NB4 (cell line): Measurements from ENCODE around the gene SLC22A17.

Source experiments
- DNase-seq: peaks from one replicate; pipeline ENCODE4 v3.0.0; 2010; ENCODE audit warnings: low read depth
- H3K4me3 ChIP-seq: one replicate; pipeline ENCODE4 v1.5.1; 2011; ENCODE audit warnings: mild to moderate bottlenecking, low read depth, low read length, moderate library complexity
- MYC ChIP-seq: IDR thresholded peaks from 2 replicates; pipeline ENCODE4 v1.6.1; 2011; ENCODE audit warnings: low read depth, low read length
- POLR2A ChIP-seq: IDR thresholded peaks from 2 replicates; pipeline ENCODE4 v1.6.1; 2011; ENCODE audit warnings: mild to moderate bottlenecking; ENCODE audit not compliant: insufficient read length; ENCODE audit errors: extremely low read depth
- TF ChIP-seq, protein P1 (sequence below): IDR thresholded peaks from 2 replicates; pipeline ENCODE4 v1.6.1; 2011; ENCODE audit warnings: low read depth, low read length
- TF ChIP-seq, protein P2 (sequence below): IDR thresholded peaks from one replicate; pipeline ENCODE4 v1.5.1; 2012; ENCODE audit warnings: low read depth, low read length

Gene SLC22A17

GRCh38 chr14:23353433-23353780 is 720 bp upstream of the SLC22A17 start:
- H3K4me3 ChIP-seq, result no peak overlapping the region
- no peak for DNase-seq
- TF ChIP-seq, protein P1, sequence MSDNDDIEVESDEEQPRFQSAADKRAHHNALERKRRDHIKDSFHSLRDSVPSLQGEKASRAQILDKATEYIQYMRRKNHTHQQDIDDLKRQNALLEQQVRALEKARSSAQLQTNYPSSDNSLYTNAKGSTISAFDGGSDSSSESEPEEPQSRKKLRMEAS, result no peak
- TF ChIP-seq MYC (no peak), POLR2A (no peak)
- TF ChIP-seq, protein P2, sequence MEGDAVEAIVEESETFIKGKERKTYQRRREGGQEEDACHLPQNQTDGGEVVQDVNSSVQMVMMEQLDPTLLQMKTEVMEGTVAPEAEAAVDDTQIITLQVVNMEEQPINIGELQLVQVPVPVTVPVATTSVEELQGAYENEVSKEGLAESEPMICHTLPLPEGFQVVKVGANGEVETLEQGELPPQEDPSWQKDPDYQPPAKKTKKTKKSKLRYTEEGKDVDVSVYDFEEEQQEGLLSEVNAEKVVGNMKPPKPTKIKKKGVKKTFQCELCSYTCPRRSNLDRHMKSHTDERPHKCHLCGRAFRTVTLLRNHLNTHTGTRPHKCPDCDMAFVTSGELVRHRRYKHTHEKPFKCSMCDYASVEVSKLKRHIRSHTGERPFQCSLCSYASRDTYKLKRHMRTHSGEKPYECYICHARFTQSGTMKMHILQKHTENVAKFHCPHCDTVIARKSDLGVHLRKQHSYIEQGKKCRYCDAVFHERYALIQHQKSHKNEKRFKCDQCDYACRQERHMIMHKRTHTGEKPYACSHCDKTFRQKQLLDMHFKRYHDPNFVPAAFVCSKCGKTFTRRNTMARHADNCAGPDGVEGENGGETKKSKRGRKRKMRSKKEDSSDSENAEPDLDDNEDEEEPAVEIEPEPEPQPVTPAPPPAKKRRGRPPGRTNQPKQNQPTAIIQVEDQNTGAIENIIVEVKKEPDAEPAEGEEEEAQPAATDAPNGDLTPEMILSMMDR, result no peak

DNA sequence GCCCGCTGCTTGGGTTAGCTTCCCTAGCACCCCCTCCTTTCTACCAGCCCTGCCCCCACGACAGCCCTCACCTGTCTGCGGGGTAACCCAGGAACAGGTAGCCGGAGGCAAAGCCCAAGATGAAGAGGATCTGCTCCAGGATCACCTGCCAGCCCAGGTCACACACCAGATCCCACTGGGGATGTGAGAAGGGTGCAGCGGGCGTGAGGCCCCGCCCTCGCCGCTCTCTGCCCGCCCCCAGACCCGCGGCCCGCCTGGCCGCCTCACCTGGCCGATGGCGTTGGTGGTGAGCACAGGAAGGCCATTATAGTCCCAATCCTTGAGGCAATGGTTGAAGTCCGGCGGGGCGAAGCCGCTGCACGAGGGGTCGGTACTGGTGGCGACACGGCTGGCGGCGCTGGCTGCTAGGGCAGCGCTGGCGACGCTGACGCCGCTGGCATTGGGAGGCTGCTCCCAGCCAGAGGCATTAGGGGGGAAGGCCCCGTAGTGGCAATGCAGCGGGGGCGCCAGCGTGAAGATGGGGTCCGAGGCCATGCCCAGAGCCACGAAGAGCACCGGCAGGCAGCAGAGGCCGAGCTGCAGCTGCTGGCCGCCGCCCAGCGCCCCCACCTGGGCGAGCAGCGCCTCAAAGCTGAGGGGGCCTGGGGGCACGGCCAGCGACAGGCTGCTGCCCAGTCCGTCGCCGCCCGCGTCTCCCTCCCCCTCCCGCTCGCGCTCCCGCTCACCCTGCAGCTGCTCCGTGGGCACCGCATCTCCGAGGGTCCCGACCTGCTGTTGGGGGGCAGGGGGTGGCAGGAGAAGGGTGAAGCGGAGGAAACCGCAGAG is 794 bp downstream of the SLC22A17 start:
- TF ChIP-seq, protein P2, result no peak
- no peak for TF ChIP-seq POLR2A
- no peak for TF ChIP-seq MYC
- TF ChIP-seq, protein P1, result no peak
- no peak overlapping the region for H3K4me3 ChIP-seq
- no peak for DNase-seq

DNA sequence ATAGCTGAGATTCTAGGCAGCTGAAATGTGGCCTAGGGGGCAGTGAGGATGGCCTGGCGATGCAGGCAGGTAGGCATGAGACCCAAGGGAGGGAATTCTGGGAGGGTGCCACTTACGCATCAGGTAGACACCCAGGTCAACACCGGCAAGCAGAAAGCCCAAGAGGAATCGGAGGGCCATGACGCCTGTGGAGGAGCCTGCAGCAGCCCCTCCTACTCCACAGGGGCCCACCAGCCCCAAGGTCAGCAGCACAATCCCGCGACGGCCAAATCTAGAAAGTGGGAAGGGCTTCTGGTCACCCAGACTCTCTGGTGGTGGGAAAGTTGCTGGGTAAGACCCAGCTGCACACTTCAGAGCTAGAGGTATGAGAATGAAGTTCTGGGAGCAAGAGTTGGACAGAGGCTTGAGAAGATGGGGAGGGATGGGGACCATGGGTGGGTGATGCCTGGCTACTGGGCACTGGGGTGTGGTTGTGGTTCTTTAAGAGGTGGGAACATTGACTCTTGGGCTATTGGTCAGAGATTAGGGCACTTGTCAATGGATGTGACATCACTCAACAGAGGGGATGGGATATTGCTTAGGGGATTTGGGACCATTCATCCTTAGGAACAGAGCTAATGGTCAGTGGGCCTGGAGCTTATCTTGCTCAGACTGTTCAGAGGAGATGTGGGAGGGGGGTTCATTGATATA is 3.4 kb downstream of the SLC22A17 start:
- TF ChIP-seq, protein P1, result no peak
- no peak for TF ChIP-seq POLR2A
- TF ChIP-seq MYC, result no peak
- TF ChIP-seq, protein P2, result no peak
- no peak overlapping the region for H3K4me3 ChIP-seq
- DNase-seq, result no peak

DNA sequence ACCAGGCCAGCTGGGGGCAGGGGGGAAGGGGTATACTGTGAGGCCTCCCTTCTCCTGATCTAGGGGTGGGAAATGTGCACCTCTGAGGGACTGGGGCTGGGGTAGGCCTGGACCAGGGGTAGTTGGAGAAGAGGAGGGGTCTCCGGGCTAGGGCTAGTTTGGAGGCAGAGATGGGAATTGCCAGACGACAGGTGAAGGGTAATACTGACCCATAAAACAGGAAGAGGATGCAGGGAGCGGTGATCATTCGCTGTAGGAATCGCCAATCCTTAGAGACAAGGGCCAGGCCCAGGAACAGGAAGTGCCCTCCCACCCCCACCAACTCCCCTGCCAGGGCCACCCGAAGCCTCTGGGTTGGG is 4.4 kb downstream of the SLC22A17 start:
- no peak for DNase-seq
- no peak overlapping the region for H3K4me3 ChIP-seq
- TF ChIP-seq, protein P1, result no peak
- no peak for TF ChIP-seq POLR2A
- TF ChIP-seq MYC, result no peak
- TF ChIP-seq, protein P2, result no peak

DNA sequence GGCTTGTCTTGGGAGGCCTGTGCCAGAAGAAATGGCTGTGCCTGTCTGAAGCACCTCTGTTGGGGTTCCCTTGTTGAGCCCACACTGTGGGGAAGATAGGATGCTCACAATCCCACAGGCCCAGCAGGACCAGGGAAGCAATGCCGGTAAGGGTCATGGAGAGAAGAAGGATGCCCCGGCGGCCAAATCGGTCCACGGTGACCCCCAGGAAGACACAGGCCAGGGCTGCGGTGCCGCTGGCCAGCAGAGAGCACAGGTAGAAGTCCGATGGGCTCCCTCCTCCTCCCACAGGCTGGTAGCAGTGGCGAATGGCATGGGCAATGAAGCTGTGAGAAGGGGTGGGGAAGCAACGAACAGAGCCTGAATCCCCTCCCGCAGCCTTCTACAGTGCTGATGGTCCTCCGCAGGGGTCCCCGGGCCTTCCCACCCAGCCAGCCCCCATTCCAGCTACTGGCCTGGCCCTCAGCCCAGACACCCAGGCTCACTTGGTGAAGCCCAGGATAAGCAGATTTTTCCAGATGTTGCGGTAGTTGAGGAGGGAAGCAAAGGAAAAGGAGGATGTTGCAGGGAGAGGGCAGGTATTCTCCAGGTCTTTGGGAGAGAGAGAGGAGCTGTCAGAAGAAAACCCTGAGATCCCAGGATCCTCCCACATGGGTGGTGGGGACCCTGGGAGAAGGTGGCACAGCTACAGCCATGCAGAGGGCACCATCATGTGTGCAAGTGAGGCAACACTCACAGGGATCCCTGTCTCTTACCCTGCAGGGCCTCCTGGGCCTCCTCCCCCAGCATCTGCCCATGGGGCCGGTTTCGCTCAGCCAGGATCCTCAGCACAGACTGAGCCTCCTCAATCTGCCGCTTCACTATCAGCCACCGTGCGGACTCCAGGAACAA is 5.0 kb downstream of the SLC22A17 start:
- no peak for DNase-seq
- TF ChIP-seq, protein P1, result no peak
- TF ChIP-seq POLR2A, result no peak
- TF ChIP-seq, protein P2, result no peak
- no peak for TF ChIP-seq MYC

More for the DNA sequence above, 5.0 kb downstream of the SLC22A17 start:
- no peak overlapping the region for H3K4me3 ChIP-seq
